HepG2 (cell line): ENCODE data around the gene GDI1. TPM values are rescaled to one million over a fixed set of nuclear protein-coding genes. Genes with fewer than 3 reads are reported as not detected.

Experiments
- ATAC-seq: fragments of 200-7000 bp; cut with Tn5 transposase; 3 replicates; pipeline ENCODE4 v1.9.1; 2020; ENCODE audit warnings: mild to moderate bottlenecking, moderate library complexity
- BruUV-seq: library from RNA; stranded (reverse); fragments of 400-500 nt; replicated peaks from 2 replicates; lab custom pipeline; 2021; lab: Mats Ljungman, UMichigan
- CTCF ChIA-PET: fragments of 300-600 bp; formaldehyde crosslinking; extraction: SDS; loops from one replicate; lab custom pipeline; 2021; ENCODE audit warnings: low total read pairs, inconsistent platforms, low intra/inter-chr PET ratio; lab: Yijun Ruan, JAX
- POLR2A ChIA-PET: fragments of 350-600 bp; sonication (Branson Sonifier 250); formaldehyde crosslinking; loops from one replicate; lab custom pipeline; 2020; ENCODE audit warnings: antibody characterized with exemption, inconsistent platforms; lab: Yijun Ruan, JAX
- DNase-seq: peaks from one replicate; pipeline ENCODE4 v3.0.0-alpha.2; 2015; ENCODE audit warnings: low spot score
- FAIRE-seq: peaks from 3 replicates; lab custom pipeline; 2011; peaks lifted over from hg19 to GRCh38; lab: Jason Lieb, UNC
- H2AFZ ChIP-seq: one replicate; pipeline ENCODE4 v1.6.1; 2011; ENCODE audit warnings: low read length, inconsistent platforms
- H3K27ac ChIP-seq: fragments of 300-600 bp; 3 replicates; pipeline ENCODE4 v1.8.0; 2011; ENCODE audit warnings: mixed run types, mild to moderate bottlenecking, mixed read lengths, low read length, inconsistent platforms; ENCODE audit not compliant: insufficient read depth; ENCODE audit errors: extremely low read length
- H3K27me3 ChIP-seq, 2 experiments: fragments of 200-600 bp in 1 of 2; 2 replicates in 1 of 2; 3 replicates in 1 of 2; pipeline versions ENCODE4 v1.6.0 to v1.8.0; 2011; ENCODE audit warnings: low read length in 2 of 2, mild to moderate bottlenecking in 2 of 2, moderate library complexity in 2 of 2, inconsistent platforms in 1 of 2; ENCODE audit not compliant: insufficient read depth in 2 of 2, control insufficient read depth in 1 of 2
- H3K36me3 ChIP-seq, 2 experiments: fragments of 200-600 bp in 1 of 2; replicated peaks in 1 of 2; 2 replicates in 1 of 2; 3 replicates in 1 of 2; pipeline versions ENCODE4 v1.5.1 to v1.8.0; 2011; ENCODE audit warnings: low read length in 2 of 2, inconsistent platforms in 1 of 2; ENCODE audit not compliant: insufficient read depth in 2 of 2, control insufficient read depth in 1 of 2
- H3K4me1 ChIP-seq: 2 replicates; pipeline ENCODE4 v1.5.1; 2012; ENCODE audit warnings: low read length, inconsistent platforms; ENCODE audit not compliant: insufficient read depth
- H3K4me2 ChIP-seq: 2 replicates; pipeline ENCODE4 v1.6.0; 2011; ENCODE audit warnings: low read depth, low read length, inconsistent platforms
- H3K4me3 ChIP-seq, 3 experiments: fragments of 200-600 bp in 1 of 3; sonication (generic), shearing (Covaris generic) in 1 of 3; replicated peaks in 1 of 3; 2 replicates each; pipeline ENCODE4 v1.5.1; 2011 to 2016; ENCODE audit warnings: low read length in 3 of 3, inconsistent platforms in 2 of 3, low read depth in 2 of 3, mild to moderate bottlenecking in 2 of 3, control low read depth in 1 of 3, mixed read lengths in 1 of 3; ENCODE audit not compliant: insufficient read depth in 1 of 3
- H3K79me2 ChIP-seq: one replicate; pipeline ENCODE4 v1.6.1; 2011; ENCODE audit warnings: low read length, inconsistent platforms; ENCODE audit not compliant: insufficient read depth
- H3K9ac ChIP-seq: 2 replicates; pipeline ENCODE4 v1.6.0; 2011; ENCODE audit warnings: mild to moderate bottlenecking, low read depth, low read length, inconsistent platforms; ENCODE audit not compliant: insufficient read depth
- H3K9me3 ChIP-seq: 2 replicates; pipeline ENCODE4 v1.5.1; 2012; ENCODE audit warnings: mild to moderate bottlenecking, low read length
- H4K20me1 ChIP-seq: 2 replicates; pipeline ENCODE4 v1.6.0; 2011; ENCODE audit warnings: inconsistent platforms, mild to moderate bottlenecking, low read length, moderate library complexity; ENCODE audit not compliant: insufficient read depth
- ARNT ChIP-seq: fragments of 450-650 bp; IDR thresholded peaks from 2 replicates; pipeline ENCODE4 v1.6.1; 2017
- DNMT1 ChIP-seq: sonication (generic); formaldehyde crosslinking; IDR thresholded peaks from 2 replicates; pipeline ENCODE4 v1.5.1; 2020; ENCODE audit warnings: mild to moderate bottlenecking, missing genetic modification reagents
- ELK4 ChIP-seq: sonication (generic); formaldehyde crosslinking; IDR thresholded peaks from 2 replicates; pipeline ENCODE4 v1.9.0; 2021; ENCODE audit warnings: missing genetic modification reagents, borderline replicate concordance
- FOXK1 ChIP-seq: sonication (generic); formaldehyde crosslinking; IDR thresholded peaks from 2 replicates; pipeline ENCODE4 v1.4.0; 2020; ENCODE audit warnings: low read depth, missing genetic modification reagents, borderline replicate concordance
- GABPB1 ChIP-seq: IDR thresholded peaks from 2 replicates; pipeline ENCODE4 v1.6.1; 2016; ENCODE audit warnings: mild to moderate bottlenecking, missing genetic modification reagents, moderate library complexity, missing compliant biosample characterization
- MAX ChIP-seq: IDR thresholded peaks from 2 replicates; pipeline ENCODE4 v1.6.1; 2012; ENCODE audit warnings: inconsistent platforms
- NCOR1 ChIP-seq: fragments of 200-600 bp; sonication (generic); IDR thresholded peaks from 2 replicates; pipeline ENCODE4 v1.7.0; 2017; ENCODE audit warnings: antibody characterized with exemption, low read length, borderline replicate concordance
- NR2C2 ChIP-seq: sonication (generic); formaldehyde crosslinking; IDR thresholded peaks from 2 replicates; pipeline ENCODE4 v1.4.0; 2020; ENCODE audit warnings: missing genetic modification reagents, mild to moderate bottlenecking, moderate library complexity, borderline replicate concordance
- POLR2AphosphoS2 ChIP-seq: IDR thresholded peaks from 2 replicates; pipeline ENCODE4 v1.6.1; 2011; ENCODE audit warnings: low read depth, low read length, improper control_type of control experiment
- RXRB ChIP-seq: IDR thresholded peaks from 2 replicates; pipeline ENCODE4 v1.6.1; 2016; ENCODE audit warnings: borderline replicate concordance, missing genetic modification reagents, missing compliant biosample characterization
- TEAD2 ChIP-seq: sonication (generic); formaldehyde crosslinking; IDR thresholded peaks from 2 replicates; pipeline ENCODE4 v1.9.0; 2021; ENCODE audit warnings: missing genetic modification reagents
- ZBED4 ChIP-seq: sonication (generic); formaldehyde crosslinking; IDR thresholded peaks from 2 replicates; pipeline ENCODE4 v1.4.0; 2020; ENCODE audit warnings: missing genetic modification reagents, borderline replicate concordance
- ZNF10 ChIP-seq: sonication (generic); formaldehyde crosslinking; IDR thresholded peaks from 2 replicates; pipeline ENCODE4 v1.4.0; 2020; ENCODE audit warnings: mild to moderate bottlenecking, low read depth, missing genetic modification reagents, borderline replicate concordance
- ZNF205 ChIP-seq: IDR thresholded peaks from 2 replicates; pipeline ENCODE4 v1.6.1; 2018; ENCODE audit warnings: missing biosample characterization, missing genetic modification reagents
- ZNF256 ChIP-seq: sonication (generic); formaldehyde crosslinking; conservative IDR thresholded peaks from 2 replicates; pipeline ENCODE4 v1.4.0; 2020; ENCODE audit warnings: missing genetic modification reagents
- ZNF263 ChIP-seq: sonication (generic); formaldehyde crosslinking; IDR thresholded peaks from 2 replicates; pipeline ENCODE4 v1.4.0; 2020; ENCODE audit warnings: missing genetic modification reagents
- ZNF296 ChIP-seq: sonication (generic); formaldehyde crosslinking; conservative IDR thresholded peaks from 2 replicates; pipeline ENCODE4 v1.5.0; 2020; ENCODE audit warnings: mild to moderate bottlenecking, missing genetic modification reagents
- ZNF614 ChIP-seq: IDR thresholded peaks from 2 replicates; pipeline ENCODE4 v1.6.1; 2018; ENCODE audit warnings: missing biosample characterization, missing genetic modification reagents, inconsistent platforms, borderline replicate concordance
- ZNF891 ChIP-seq: sonication (generic); formaldehyde crosslinking; IDR thresholded peaks from 2 replicates; pipeline ENCODE4 v1.5.0; 2020; ENCODE audit warnings: mild to moderate bottlenecking, missing genetic modification reagents
- ZSCAN31 ChIP-seq: sonication (generic); formaldehyde crosslinking; IDR thresholded peaks from 2 replicates; pipeline ENCODE4 v1.5.0; 2020; ENCODE audit warnings: low read depth, mild to moderate bottlenecking, missing genetic modification reagents
- WGBS: methylation state at CpG from one replicate; pipeline ENCODE4 v1.1.6; 2017; ENCODE audit warnings: low lambda C conversion rate; 5-methylcytosine and 5-hydroxymethylcytosine counted together
- in situ Hi-C: cut with HindIII; loops from 2 replicates; pipeline ENCODE4 v1.10.0; 2017; ENCODE audit warnings: low pct_unique_long_range_greater_than_20kb; ENCODE audit not compliant: extremely low pct_ligation_motif_present
- intact Hi-C: fragments of 100-400 bp; cut with micrococcal nuclease; formaldehyde crosslinking; loops from one replicate; pipeline ENCODE4 v1.10.0; 2022; ENCODE audit not compliant: unreplicated experiment
- polyA plus RNA-seq, 8 experiments: library from polyadenylated mRNA; depleted of rRNA in 3 of 8; stranded (reverse) in 7 of 8; unstranded in 1 of 8; fragments of >200 nt; fragmentation: Illumina TruSeq in 4 of 8; extraction: Trizol in 4 of 8; gene quantifications; 2 replicates each; pipeline versions ENCODE4 v1.2.1 to v1.2.3, GENCODE V29; 2011 to 2016; ENCODE audit warnings: low read depth in 4 of 8, missing spikeins in 1 of 8, mixed read lengths in 1 of 8; ENCODE audit not compliant: insufficient read depth in 1 of 8
- total RNA-seq, 5 experiments: library from RNA; depleted of rRNA; stranded (reverse); fragments of >200 nt; fragmentation: Illumina TruSeq; extraction: Trizol; gene quantifications; 2 replicates each; pipeline ENCODE4 v1.2.3, GENCODE V29; 2016; ENCODE audit warnings: low read depth in 1 of 5

GDI1 gene
- total and polyA plus RNA-seq, 2 of the 13 experiments (the other 11 are each of a cell fraction or from before 2014, with no cell fraction given) = 17.4 to 105 TPM

GRCh38 chrX:154472685-154473632 lies 36.0 kb downstream of the GDI1 start:
- POLR2A ChIA-PET = interaction anchor here (1.3 kb wide), 1 partner anchor 17 kb away, joined by 3 read pairs; the partner anchor contains the start of gene SLC10A3
- Histone ChIP-seq H3K27me3 (no peaks in the 10 kb centered on the region), H3K4me3 (no peak overlapping the region), H3K4me2 (no peak overlapping the region), H3K4me1 (peaks cover 16% of the 10 kb centered on the region), H3K9ac (no peak overlapping the region), H3K27ac (no peak overlapping the region), H3K9me3 (no peaks in the 10 kb centered on the region), H2AFZ (no peak overlapping the region), H3K36me3 (peaks cover 2 to 4% of the 10 kb centered on the region in 2 experiments; a peak in 1 of 5 replicates), H3K79me2 (no peaks in the 10 kb centered on the region), H4K20me1 (no peaks in the 10 kb centered on the region)
- no peak for FAIRE-seq
- WGBS = 98% methylated on average over 18 of the region's 28 CpGs
- DNase-seq = no peak
- BruUV-seq = no TSS peak
- CTCF ChIA-PET = no interaction called here
- in situ Hi-C loops (no loop called here), intact Hi-C loops (no loop called here)
- ATAC-seq = no peak
- no peak for TF ChIP-seq ZNF614 (CRISPR knock-in tag)
- no peak for TF ChIP-seq ZNF891 (CRISPR knock-in tag)
- TF ChIP-seq ZNF296 = no peak
- no peak for TF ChIP-seq ELK4 (CRISPR knock-in tag)
- TF ChIP-seq ZBED4 (CRISPR knock-in tag) = no peak
- no peak for TF ChIP-seq RXRB
- TF ChIP-seq FOXK1 (CRISPR knock-in tag) = no peak
- TF ChIP-seq POLR2AphosphoS2 = no peak
- TF ChIP-seq ZSCAN31 (CRISPR knock-in tag) = no peak
- TF ChIP-seq ARNT = no peak
- TF ChIP-seq ZNF10 (CRISPR knock-in tag) = no peak
- TF ChIP-seq ZNF256 (CRISPR knock-in tag) = no peak
- no peak for TF ChIP-seq GABPB1 (CRISPR knock-in tag)
- TF ChIP-seq DNMT1 (CRISPR knock-in tag) = no peak
- no peak for TF ChIP-seq TEAD2 (CRISPR knock-in tag)
- TF ChIP-seq ZNF205 = no peak
- no peak for TF ChIP-seq NR2C2
- TF ChIP-seq ZNF263 (CRISPR knock-in tag) = no peak
- no peak for TF ChIP-seq MAX
- TF ChIP-seq NCOR1 = no peak
